Inferior parietal cortex (tissue), 1 donor: ENCODE data around the gene KLB.
A peak's percentile ranks its signal among the peaks of the same experiment; 100 is the strongest.
"Not testable (repeated sequence)": the region's sequence is repeated elsewhere in the genome, so short reads cannot be mapped to it uniquely, and the experiment has no call there.

Experiments used
- DNase-seq: peaks from one replicate; pipeline ENCODE4 v3.0.0-alpha.2; 2016; ENCODE audit errors: extremely low spot score

KLB gene

GRCh38 chr4:39426728-39427127 lies 20.0 kb downstream of the KLB start:
- no peak for DNase-seq

GRCh38 chr4:39427520-39428114 lies 20.9 kb downstream of the KLB start:
- DNase-seq, result no peak

- DNase-seq, result no peak
Measured at GRCh38 chr4:39429476-39430334, 23.0 kb downstream of the KLB start.

- DNase-seq, result no peak
Measured at GRCh38 chr4:39433878-39434492, 27.3 kb downstream of the KLB start.

- no peak for DNase-seq
Measured at GRCh38 chr4:39435659-39436563, 29.2 kb downstream of the KLB start.

GRCh38 chr4:39441593-39441992 lies 34.9 kb downstream of the KLB start:
- DNase-seq, result no peak

- DNase-seq, result no peak
Measured at GRCh38 chr4:39442998-39443397, 36.3 kb downstream of the KLB start.

- no peak for DNase-seq
Measured at GRCh38 chr4:39446483-39446841, 39.7 kb downstream of the KLB start.

GRCh38 chr4:39446842-39447573 lies 40.3 kb downstream of the KLB start:
- no peak for DNase-seq

- DNase-seq, result no peak
Measured at GRCh38 chr4:39450618-39451017, 43.9 kb downstream of the KLB start.

- no peak for DNase-seq
Measured at GRCh38 chr4:39451423-39452023, 44.8 kb downstream of the KLB start.

GRCh38 chr4:39452153-39452859 lies 45.6 kb downstream of the KLB start:
- DNase-seq, result no peak

GRCh38 chr4:39452860-39453587 lies 46.3 kb downstream of the KLB start:
- DNase-seq, result no peak

GRCh38 chr4:39453738-39454137 lies 47.0 kb downstream of the KLB start:
- DNase-seq, result no peak

GRCh38 chr4:39455486-39455885 lies 48.8 kb downstream of the KLB start:
- no peak for DNase-seq

- no peak for DNase-seq
Measured at GRCh38 chr4:39456946-39457763, 50.4 kb downstream of the KLB start.

GRCh38 chr4:39458161-39458504 lies 51.4 kb downstream of the KLB start:
- not testable (repeated sequence) for DNase-seq

GRCh38 chr4:39458505-39459300 lies 52.0 kb downstream of the KLB start, which contains the start of the genes LIAS and RPL9:
Gene LIAS (plus strand): TSS chr4:39459056. CDS start chr4:39459118, 62 bp downstream.
Gene RPL9 (minus strand): TSS chr4:39458922. CDS start chr4:39458439, 483 bp downstream.
- peak; percentile 100 for DNase-seq
